T-helper 22 cell (primary cell): ENCODE data around the gene LRRC25.

Experiments used
- DNase-seq: peaks from one replicate; pipeline ENCODE4 v3.0.0-alpha.2; 2020; ENCODE audit warnings: low read depth

Gene LRRC25

GRCh38 chr19:18435842-18436670, 38.6 kb upstream of the LRRC25 start:
- no peak for DNase-seq

- no peak for DNase-seq
Observed at GRCh38 chr19:18435178-18435841, 37.9 kb upstream of the LRRC25 start.

- no peak for DNase-seq
Observed at GRCh38 chr19:18434411-18435175, 37.2 kb upstream of the LRRC25 start.

- DNase-seq: no peak
Observed at GRCh38 chr19:18433735-18434398, 36.4 kb upstream of the LRRC25 start.

- no peak for DNase-seq
Observed at GRCh38 chr19:18433015-18433691, 35.7 kb upstream of the LRRC25 start.

GRCh38 chr19:18432275-18433014, 35.0 kb upstream of the LRRC25 start:
- DNase-seq: no peak

- DNase-seq: no peak
Observed at GRCh38 chr19:18431351-18432197, 34.2 kb upstream of the LRRC25 start.

GRCh38 chr19:18430417-18431144, 33.2 kb upstream of the LRRC25 start:
- no peak for DNase-seq

- no peak for DNase-seq
Observed at GRCh38 chr19:18429717-18430416, 32.4 kb upstream of the LRRC25 start.

GRCh38 chr19:18428787-18429674, 31.6 kb upstream of the LRRC25 start:
- DNase-seq: peak; percentile 83

GRCh38 chr19:18428173-18428786, 30.9 kb upstream of the LRRC25 start:
- DNase-seq: no peak

- DNase-seq: no peak
Observed at GRCh38 chr19:18427743-18428113, 30.3 kb upstream of the LRRC25 start.

- DNase-seq: no peak
Observed at GRCh38 chr19:18427080-18427742, 29.8 kb upstream of the LRRC25 start.

- no peak for DNase-seq
Observed at GRCh38 chr19:18426416-18426767, 29.0 kb upstream of the LRRC25 start.

- no peak for DNase-seq
Observed at GRCh38 chr19:18425515-18426415, 28.3 kb upstream of the LRRC25 start.
